Heart left ventricle (tissue), 13 donors: ENCODE results near the gene SCAANT1.

Experiments used
- POLR2A ChIP-seq, 2 donors: fragments of 450-650 bp; IDR thresholded peaks; one replicate each; pipeline ENCODE4 v1.6.1; 2017; ENCODE audit warnings: antibody characterized with exemption in 2 of 2, mild to moderate bottlenecking in 2 of 2, moderate library complexity in 2 of 2
- TF ChIP-seq, protein P1 (sequence below), 12 donors: fragments of 200-600 bp; sonication (generic) in 4 of 12; IDR thresholded peaks; one replicate each; pipeline versions ENCODE4 v1.5.0 to v1.8.0; 2018 to 2022; ENCODE audit warnings: antibody characterized with exemption in 12 of 12, mild to moderate bottlenecking in 5 of 12
- donor health status: ischemic (EF 13 %, LVEDD 7.1; RV severe dilation, severe dysfunction).
- donor health status: DM: no; HTN: yes; CAD: no.
- donor health status: DM: no; HTN: no; CAD: no.
- donor health status: ischemic (EF 25% LVEDD 6.9; RV normal size, moderate dysfunction).
- donor health status: ischemic (EF 25% LVEDD 5.7; RV mildly dilated, moderate dysfunction).
- donor health status: ischemic (EF 35%, LVEDD 5.7; RV mildly dilated, moderate dysfunction).
- donor health status: nonischemic (EF 11% LVEDD 7.7; RV severe dilation, severe dysfunction).
- donor health status: DM: yes; HTN: yes; CAD: no.
- donor health status: PGD.
- donor health status: ischemic (EF 29% LVEDD 5.4; RV normal size, mild dysfunction).
- donor health status: nonischemic (EF 23%, LVEDD 6.1; RV moderate dilation, normal function).

DNA sequence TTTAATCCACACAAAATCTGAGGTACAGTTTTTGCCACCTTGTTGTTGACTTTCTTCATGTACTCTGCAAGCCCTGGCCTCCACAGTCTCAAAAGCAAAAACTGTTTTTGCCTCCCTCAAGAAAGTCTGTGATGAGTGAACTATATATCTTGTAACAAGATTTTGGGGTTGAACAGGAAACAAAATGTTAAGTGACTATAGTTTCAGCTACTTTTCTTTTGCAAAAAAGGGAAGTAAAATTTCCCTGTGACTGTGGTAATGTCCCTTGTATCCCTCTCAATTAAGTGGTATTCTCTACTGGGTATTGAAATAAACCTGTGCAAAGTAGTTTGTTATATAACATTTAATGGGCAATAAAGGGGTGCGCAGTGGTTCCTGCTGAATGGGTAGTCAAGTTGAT is 21.3 kb upstream of the SCAANT1 start:
- TF ChIP-seq POLR2A (IDR thresholded peaks at IDR 0.05), result no peak
- TF ChIP-seq, protein P1, sequence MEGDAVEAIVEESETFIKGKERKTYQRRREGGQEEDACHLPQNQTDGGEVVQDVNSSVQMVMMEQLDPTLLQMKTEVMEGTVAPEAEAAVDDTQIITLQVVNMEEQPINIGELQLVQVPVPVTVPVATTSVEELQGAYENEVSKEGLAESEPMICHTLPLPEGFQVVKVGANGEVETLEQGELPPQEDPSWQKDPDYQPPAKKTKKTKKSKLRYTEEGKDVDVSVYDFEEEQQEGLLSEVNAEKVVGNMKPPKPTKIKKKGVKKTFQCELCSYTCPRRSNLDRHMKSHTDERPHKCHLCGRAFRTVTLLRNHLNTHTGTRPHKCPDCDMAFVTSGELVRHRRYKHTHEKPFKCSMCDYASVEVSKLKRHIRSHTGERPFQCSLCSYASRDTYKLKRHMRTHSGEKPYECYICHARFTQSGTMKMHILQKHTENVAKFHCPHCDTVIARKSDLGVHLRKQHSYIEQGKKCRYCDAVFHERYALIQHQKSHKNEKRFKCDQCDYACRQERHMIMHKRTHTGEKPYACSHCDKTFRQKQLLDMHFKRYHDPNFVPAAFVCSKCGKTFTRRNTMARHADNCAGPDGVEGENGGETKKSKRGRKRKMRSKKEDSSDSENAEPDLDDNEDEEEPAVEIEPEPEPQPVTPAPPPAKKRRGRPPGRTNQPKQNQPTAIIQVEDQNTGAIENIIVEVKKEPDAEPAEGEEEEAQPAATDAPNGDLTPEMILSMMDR (IDR thresholded peaks at IDR 0.05), result no peak
